Ascending aorta (tissue), 2 donors: Measurements from ENCODE around the gene CCDC97. TPM values are rescaled to one million over a fixed set of nuclear protein-coding genes. Genes with fewer than 3 reads are reported as not detected.
A peak's percentile ranks its signal among the peaks of the same experiment; 100 is the strongest.

Experiments
- DNase-seq, 2 donors: peaks; one replicate each; pipeline ENCODE4 v3.0.0-alpha.2; 2019; ENCODE audit warnings: low spot score in 2 of 2
- H3K27ac ChIP-seq, 2 donors: fragments of 200-600 bp; sonication (generic); one replicate each; pipeline ENCODE4 v1.5.1; 2016 to 2017; ENCODE audit warnings: mild to moderate bottlenecking in 1 of 2
- H3K27me3 ChIP-seq: fragments of 200-600 bp; sonication (generic); one replicate; pipeline ENCODE4 v1.5.1; 2017
- H3K36me3 ChIP-seq, 2 donors: fragments of 200-600 bp; sonication (generic); one replicate each; pipeline ENCODE4 v1.5.1; 2016
- H3K4me1 ChIP-seq, 2 donors: fragments of 200-600 bp; sonication (generic); one replicate each; pipeline ENCODE4 v1.5.1; 2016 to 2017; ENCODE audit warnings: mild to moderate bottlenecking in 1 of 2
- H3K4me3 ChIP-seq, 2 donors: fragments of 200-600 bp; sonication (generic); one replicate each; pipeline ENCODE4 v1.5.1; 2016 to 2017; ENCODE audit warnings: mild to moderate bottlenecking in 1 of 2
- H3K9me3 ChIP-seq, 2 donors: fragments of 200-600 bp; sonication (generic); one replicate each; pipeline ENCODE4 v1.5.1; 2016
- CTCF ChIP-seq, 3 experiments: fragments of 200-600 bp in 2 of 3; fragments of 450-650 bp in 1 of 3; sonication (generic) in 2 of 3; IDR thresholded peaks; one replicate each; pipeline ENCODE4 v1.5.1; 2016 to 2019; ENCODE audit warnings: antibody characterized with exemption in 3 of 3, mild to moderate bottlenecking in 1 of 3, moderate library complexity in 1 of 3
- intact Hi-C: fragments of 100-400 bp; cut with DNase I; formaldehyde crosslinking; loops from one replicate; pipeline ENCODE4 v1.15.1; 2023
- total RNA-seq: library from RNA; depleted of rRNA; stranded (reverse); fragments of >200 nt; gene quantifications from one replicate; pipeline ENCODE4 v1.1.0, GENCODE V29; 2016

The CCDC97 gene
- total RNA-seq, 1 donor from 2014 or later = 18.4 TPM

- Histone ChIP-seq H3K36me3 (no peaks in the 10 kb centered on the region), H3K27ac (peak within 1 kb of the TSS; percentile 88 to 93), H3K4me1 (peaks cover 0 to 6% of the 10 kb centered on the region in 2 donors), H3K4me3 (peak within 1 kb of the TSS; percentile 66 to 90), H3K27me3 (no peaks in the 10 kb centered on the region), H3K9me3 (no peaks in the 10 kb centered on the region)
- TF ChIP-seq CTCF (IDR thresholded peaks at IDR 0.05) = peak; percentile 84 to 95 (median 93)
- DNase-seq = peak; percentile 62 to 95
- intact Hi-C loops = loop anchor here (1.0 to 5.0 kb wide), 5 partner anchors 10 to 136 kb away; partner anchors contain the start of genes AXL and TMEM91
These were observed 43.7 kb downstream of the CCDC97 start, which contains the start of gene TGFB1 for GRCh38 chr19:41353466-41354342. Gene TGFB1 (minus strand): TSS chr19:41353922. CDS start chr19:41353044, 878 bp downstream.

- TF ChIP-seq CTCF (IDR thresholded peaks at IDR 0.05) = no peak
- Histone ChIP-seq H3K4me3 (peak overlapping the region; percentile 66 to 90), H3K9me3 (no peaks in the 10 kb centered on the region), H3K27ac (peak overlapping the region; percentile 88 to 93), H3K4me1 (peaks cover 0 to 6% of the 10 kb centered on the region in 2 donors), H3K27me3 (no peaks in the 10 kb centered on the region), H3K36me3 (no peaks in the 10 kb centered on the region)
- no peak for DNase-seq
- intact Hi-C loops = loop anchor here (2.0 to 5.0 kb wide), 3 partner anchors 22 to 137 kb away; partner anchors contain the start of genes AXL and TMEM91
These were observed 44.5 kb downstream of the CCDC97 start for GRCh38 chr19:41354343-41354953.

- Histone ChIP-seq H3K27ac (no peak overlapping the region), H3K36me3 (no peaks in the 10 kb centered on the region), H3K4me1 (peaks cover 0 to 4% of the 10 kb centered on the region in 2 donors), H3K9me3 (no peaks in the 10 kb centered on the region), H3K4me3 (no peak overlapping the region), H3K27me3 (no peaks in the 10 kb centered on the region)
- DNase-seq = no peak
- intact Hi-C loops = loop anchor here (2.0 kb wide), 2 partner anchors 22 to 46 kb away; partner anchors contain the start of gene TMEM91
- no peak for TF ChIP-seq CTCF (IDR thresholded peaks at IDR 0.05)
These were observed 45.1 kb downstream of the CCDC97 start for GRCh38 chr19:41355035-41355434.

GRCh38 chr19:41355802-41356201 is 45.8 kb downstream of the CCDC97 start:
- Histone ChIP-seq H3K4me1 (no peaks in the 10 kb centered on the region), H3K9me3 (no peaks in the 10 kb centered on the region), H3K4me3 (no peak overlapping the region), H3K36me3 (no peaks in the 10 kb centered on the region), H3K27ac (no peak overlapping the region), H3K27me3 (no peaks in the 10 kb centered on the region)
- TF ChIP-seq CTCF (IDR thresholded peaks at IDR 0.05) = no peak
- intact Hi-C loops = loop anchor here (2.0 kb wide), 2 partner anchors 21 to 47 kb away; partner anchors contain the start of gene TMEM91
- DNase-seq = no peak

GRCh38 chr19:41356984-41357739 is 47.2 kb downstream of the CCDC97 start:
- H3K9me3 ChIP-seq = no peaks in the 10 kb centered on the region
- intact Hi-C loops = no loop called here
- TF ChIP-seq CTCF (IDR thresholded peaks at IDR 0.05) = no peak

More at GRCh38 chr19:41356984-41357739, 47.2 kb downstream of the CCDC97 start:
- Histone ChIP-seq H3K4me1 (no peaks in the 10 kb centered on the region), H3K27me3 (no peaks in the 10 kb centered on the region), H3K27ac (no peak overlapping the region), H3K36me3 (no peaks in the 10 kb centered on the region), H3K4me3 (no peak overlapping the region)
- DNase-seq = no peak
